Lower leg skin (tissue), 4 donors: ENCODE measurements around the gene PSMD6. TPM values are rescaled to one million over a fixed set of nuclear protein-coding genes. Genes with fewer than 3 reads are reported as not detected.

Experiments
- DNase-seq, 2 donors: peaks; one replicate each; pipeline ENCODE4 v3.0.0-alpha.2; 2019; ENCODE audit warnings: low spot score in 2 of 2
- H3K4me3 ChIP-seq: fragments of 200-600 bp; sonication (generic); 2 replicates; pipeline ENCODE4 v1.5.1; 2017; ENCODE audit warnings: mild to moderate bottlenecking, low read depth; ENCODE audit not compliant: poor library complexity, severe bottlenecking
- CTCF ChIP-seq, 3 donors: fragments of 450-650 bp; IDR thresholded peaks; one replicate each; pipeline ENCODE4 v1.5.1; 2016; ENCODE audit warnings: antibody characterized with exemption in 3 of 3, mild to moderate bottlenecking in 3 of 3, moderate library complexity in 2 of 3
- POLR2A ChIP-seq, 2 donors: fragments of 450-650 bp; IDR thresholded peaks; one replicate each; pipeline ENCODE4 v1.6.1; 2016 to 2017; ENCODE audit warnings: antibody characterized with exemption in 2 of 2, mild to moderate bottlenecking in 1 of 2, moderate library complexity in 1 of 2
- WGBS, 2 donors: methylation state at CpG; one replicate each; pipeline ENCODE4 v1.1.5; 2018; 5-methylcytosine and 5-hydroxymethylcytosine counted together
- intact Hi-C: fragments of 100-400 bp; cut with DNase I; formaldehyde crosslinking; loops from one replicate; pipeline ENCODE4 v1.15.0; 2023; ENCODE audit warnings: low total_unique reads
- total RNA-seq, 4 donors: library from RNA; depleted of rRNA; stranded (reverse); fragments of >200 nt; gene quantifications; one replicate each; pipeline ENCODE4 v1.1.0, GENCODE V29; 2016

PSMD6 gene
- 10 to 100 TPM; 61.6 to 81.2 (median 67.1) TPM for total RNA-seq

DNA sequence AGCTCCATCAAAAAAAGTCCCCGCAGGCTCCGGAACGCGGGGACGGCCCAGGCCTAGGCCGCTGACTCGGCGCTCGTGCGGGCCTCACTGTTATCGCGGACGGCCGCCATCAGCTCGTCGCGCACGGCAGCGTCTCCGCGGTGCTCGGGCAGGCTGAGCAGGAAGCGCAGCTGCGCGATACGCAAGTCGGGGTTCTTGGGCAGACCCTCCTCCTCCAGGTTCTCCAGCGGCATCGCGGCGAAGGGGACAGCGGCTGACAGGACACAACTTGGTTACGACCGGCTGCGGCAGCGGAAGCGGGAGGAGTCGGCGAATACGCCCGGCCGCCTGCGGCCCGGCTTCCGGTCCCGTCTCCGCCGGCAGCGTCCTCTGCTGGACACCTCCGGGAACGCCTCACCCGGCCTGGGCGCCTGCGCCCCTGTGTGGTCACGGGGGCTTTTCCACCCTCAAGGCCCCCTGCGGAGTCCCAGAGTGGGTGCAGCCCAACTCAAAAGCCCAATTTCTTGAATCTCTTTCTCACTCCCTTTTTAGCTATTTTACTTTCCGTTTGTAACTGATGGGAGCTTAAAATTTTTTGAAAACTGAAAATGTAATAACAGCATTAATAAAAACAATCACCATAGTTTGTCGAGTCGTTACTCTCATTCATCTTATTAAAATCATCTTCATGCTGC, at the start of gene PSMD6:
Gene PSMD6, minus strand, starts transcription at position 308 of the 674 bp plus-strand sequence. Its CDS starts 75 bp downstream, at position 233.
- TF ChIP-seq POLR2A (IDR thresholded peaks at IDR 0.05), result no peak
- TF ChIP-seq CTCF (IDR thresholded peaks at IDR 0.05), result peak in 2 of 3 donors; percentile 45 to 98
- 2 to 3% methylated on average over 24 to 43 of the region's 59 CpGs for WGBS, 2 donors
- H3K4me3 ChIP-seq, result peak within 1 kb of the TSS; percentile 92
- intact Hi-C loops, result loop anchor here (10.0 kb wide), 1 partner anchor 461 kb away; no protein-coding TSS in a partner anchor
- DNase-seq, result peak; percentile 79 to 96

DNA sequence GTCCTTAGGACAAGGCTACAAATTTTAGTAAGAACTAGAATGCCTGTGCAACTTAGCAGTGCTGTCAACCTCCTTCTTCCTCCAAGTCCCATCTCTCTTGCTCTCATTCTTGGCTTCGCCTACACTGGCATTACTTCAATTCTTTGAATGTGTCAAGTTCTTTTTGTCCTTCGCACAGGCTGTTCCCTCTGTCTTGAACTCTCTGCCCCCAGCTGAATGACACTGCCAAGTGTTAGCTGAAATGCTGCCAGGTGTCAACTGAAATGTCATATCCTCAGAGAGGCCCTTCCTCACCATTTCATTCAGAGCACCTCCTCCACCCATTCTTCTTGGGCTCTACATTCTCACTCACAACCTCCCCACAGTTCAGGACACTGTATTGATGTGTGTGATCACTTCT, 48.8 kb upstream of the PSMD6 start:
- TF ChIP-seq CTCF (IDR thresholded peaks at IDR 0.05) (no peak), POLR2A (IDR thresholded peaks at IDR 0.05) (no peak)
- 58 to 94% methylated on average over 2 of the region's 2 CpGs for WGBS, 2 donors
- no peak for DNase-seq
- intact Hi-C loops, result no loop called here
- no peak overlapping the region for H3K4me3 ChIP-seq

DNA sequence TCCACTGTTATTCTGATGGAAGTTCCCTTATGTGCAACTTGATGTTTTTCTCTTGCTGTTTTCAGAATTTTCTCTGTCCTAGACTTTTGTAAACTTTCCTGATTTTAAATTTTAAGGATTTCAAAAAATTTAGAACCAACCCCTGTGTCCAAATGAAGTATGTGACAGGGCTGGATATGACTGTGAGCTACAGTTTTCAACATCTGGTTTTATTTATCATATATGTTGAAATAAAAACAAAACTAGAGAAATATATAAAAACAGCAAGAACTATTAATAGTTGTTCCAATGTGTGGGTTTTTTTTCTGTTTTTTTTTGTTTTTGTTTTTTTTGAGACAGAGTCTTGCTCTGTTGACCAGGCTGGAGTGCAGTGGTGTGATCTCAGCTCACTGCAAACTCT, 47.4 kb upstream of the PSMD6 start:
- no peak overlapping the region for H3K4me3 ChIP-seq
- no peak for DNase-seq
- intact Hi-C loops, result no loop called here
- no peak for TF ChIP-seq POLR2A (IDR thresholded peaks at IDR 0.05)
- TF ChIP-seq CTCF (IDR thresholded peaks at IDR 0.05), result no peak

- no peak for TF ChIP-seq POLR2A (IDR thresholded peaks at IDR 0.05)
- TF ChIP-seq CTCF (IDR thresholded peaks at IDR 0.05), result no peak
- DNase-seq, result no peak
- intact Hi-C loops, result no loop called here
- no peak overlapping the region for H3K4me3 ChIP-seq
- 26 to 39% methylated on average over 10 of the region's 10 CpGs for WGBS, 2 donors
Observed at GRCh38 chr3:64067506-64068346, 44.4 kb upstream of the PSMD6 start.

DNA sequence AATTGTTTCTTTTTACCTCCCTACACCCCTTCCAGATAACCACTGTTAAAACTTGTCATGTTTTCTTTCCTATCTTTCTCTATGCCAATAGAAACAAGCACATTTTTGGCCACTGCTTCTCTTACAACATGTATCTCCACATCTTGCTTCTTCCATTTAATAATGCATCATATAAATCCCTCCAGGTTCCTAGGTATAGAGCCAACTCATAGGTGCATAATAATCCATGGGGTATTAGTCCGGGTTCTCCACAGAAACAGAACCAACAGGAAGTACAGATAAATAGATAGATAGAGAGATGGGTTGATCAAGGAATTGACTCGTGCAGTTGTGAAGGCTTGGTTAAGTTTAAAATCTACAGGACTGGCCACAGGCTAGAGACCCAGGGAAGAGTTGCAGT, 41.5 kb upstream of the PSMD6 start:
- H3K4me3 ChIP-seq, result no peak overlapping the region
- no peak for TF ChIP-seq POLR2A (IDR thresholded peaks at IDR 0.05)
- no peak for TF ChIP-seq CTCF (IDR thresholded peaks at IDR 0.05)
- intact Hi-C loops, result no loop called here
- WGBS, 2 donors, result 69 to 81% methylated on average over 2 of the region's 2 CpGs
- DNase-seq, result no peak
